Tibial nerve (tissue), 3 donors: ENCODE measurements around the gene KCTD7.

ENCODE experiments used
- POLR2A ChIP-seq, 2 donors: fragments of 450-650 bp; IDR thresholded peaks; one replicate each; pipeline ENCODE4 v1.6.1; 2017; ENCODE audit warnings: antibody characterized with exemption in 2 of 2, mild to moderate bottlenecking in 2 of 2, moderate library complexity in 2 of 2
- TF ChIP-seq, protein P1 (sequence below), 5 experiments: fragments of 200-600 bp in 3 of 5; fragments of 450-650 bp in 2 of 5; sonication (generic) in 3 of 5; IDR thresholded peaks; one replicate each; pipeline ENCODE4 v1.5.1; 2016 to 2019; ENCODE audit warnings: antibody characterized with exemption in 5 of 5, mild to moderate bottlenecking in 3 of 5, moderate library complexity in 2 of 5

DNA sequence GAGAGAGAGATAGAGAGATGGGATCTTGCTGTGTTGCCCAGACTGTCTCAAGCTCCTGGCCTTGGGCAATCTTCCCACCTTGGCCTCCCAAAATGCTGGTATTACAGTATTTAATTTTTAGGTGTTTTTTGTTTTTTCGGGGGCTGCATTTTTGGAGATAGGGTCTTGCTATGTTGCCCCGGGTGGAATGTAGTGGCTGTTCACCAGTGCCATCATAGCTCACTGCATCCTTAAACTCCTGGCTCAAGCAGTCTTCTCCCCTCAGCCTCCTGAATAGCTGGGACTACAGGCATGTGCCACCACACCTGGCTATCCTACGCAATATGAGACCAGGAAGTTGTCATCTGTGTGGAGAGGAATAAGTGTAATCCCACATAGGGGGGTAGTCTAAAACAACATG lies 42.4 kb downstream of the KCTD7 start:
- TF ChIP-seq, protein P1, sequence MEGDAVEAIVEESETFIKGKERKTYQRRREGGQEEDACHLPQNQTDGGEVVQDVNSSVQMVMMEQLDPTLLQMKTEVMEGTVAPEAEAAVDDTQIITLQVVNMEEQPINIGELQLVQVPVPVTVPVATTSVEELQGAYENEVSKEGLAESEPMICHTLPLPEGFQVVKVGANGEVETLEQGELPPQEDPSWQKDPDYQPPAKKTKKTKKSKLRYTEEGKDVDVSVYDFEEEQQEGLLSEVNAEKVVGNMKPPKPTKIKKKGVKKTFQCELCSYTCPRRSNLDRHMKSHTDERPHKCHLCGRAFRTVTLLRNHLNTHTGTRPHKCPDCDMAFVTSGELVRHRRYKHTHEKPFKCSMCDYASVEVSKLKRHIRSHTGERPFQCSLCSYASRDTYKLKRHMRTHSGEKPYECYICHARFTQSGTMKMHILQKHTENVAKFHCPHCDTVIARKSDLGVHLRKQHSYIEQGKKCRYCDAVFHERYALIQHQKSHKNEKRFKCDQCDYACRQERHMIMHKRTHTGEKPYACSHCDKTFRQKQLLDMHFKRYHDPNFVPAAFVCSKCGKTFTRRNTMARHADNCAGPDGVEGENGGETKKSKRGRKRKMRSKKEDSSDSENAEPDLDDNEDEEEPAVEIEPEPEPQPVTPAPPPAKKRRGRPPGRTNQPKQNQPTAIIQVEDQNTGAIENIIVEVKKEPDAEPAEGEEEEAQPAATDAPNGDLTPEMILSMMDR (IDR thresholded peaks at IDR 0.05): no peak
- TF ChIP-seq POLR2A (IDR thresholded peaks at IDR 0.05): no peak
